BJ (cell line): ENCODE measurements around the gene FAM219A. TPM values are rescaled to one million over a fixed set of nuclear protein-coding genes. Genes with fewer than 3 reads are reported as not detected.

Experiments
- CTCF ChIA-PET: fragments of 350-600 bp; formaldehyde crosslinking; extraction: SDS; loops from one replicate; lab custom pipeline; 2021; ENCODE audit warnings: antibody characterized with exemption, inconsistent platforms; lab: Yijun Ruan, JAX
- POLR2A ChIA-PET: fragments of 300-600 bp; sonication (Branson Sonifier 250); formaldehyde crosslinking; extraction: SDS; loops from one replicate; lab custom pipeline; 2021; ENCODE audit warnings: antibody characterized with exemption; lab: Charles Lee
- DNase-seq: peaks from one replicate; pipeline ENCODE4 v3.0.0-alpha.2; 2011; ENCODE audit warnings: low read depth
- H3K27me3 ChIP-seq: 2 replicates; pipeline ENCODE4 v1.6.0; 2011; ENCODE audit warnings: low read length; ENCODE audit not compliant: control insufficient read depth, insufficient read depth
- H3K36me3 ChIP-seq: 2 replicates; pipeline ENCODE4 v1.5.1; 2011; ENCODE audit warnings: low read length; ENCODE audit not compliant: control insufficient read depth, insufficient read depth
- H3K4me3 ChIP-seq: 2 replicates; pipeline ENCODE4 v1.5.1; 2011; ENCODE audit warnings: low read depth, mild to moderate bottlenecking, control low read depth, low read length
- CTCF ChIP-seq: IDR thresholded peaks from 2 replicates; pipeline ENCODE4 v1.5.1; 2011; ENCODE audit warnings: low read depth, mild to moderate bottlenecking, control low read depth, inconsistent platforms, low read length, moderate library complexity; ENCODE audit not compliant: insufficient read depth
- polyA plus RNA-seq: library from polyadenylated mRNA; depleted of rRNA; stranded (reverse); fragments of >200 nt; gene quantifications from 2 replicates; pipeline ENCODE4 v1.2.3, GENCODE V29; 2011

FAM219A gene
- polyA plus RNA-seq, 1 experiment = 17.8 TPM

- H3K4me3 ChIP-seq = no peak overlapping the region
- H3K36me3 ChIP-seq = no peaks in the 10 kb centered on the region; the same call in 1 of the 2 replicates
- CTCF ChIA-PET = interaction anchor here (0.7 to 2.9 kb wide), 4 partner anchors 47 to 183 kb away, joined by 3 to 14 read pairs (median 6); no protein-coding TSS in a partner anchor
- TF ChIP-seq CTCF = no peak
- POLR2A ChIA-PET = no interaction called here
- H3K27me3 ChIP-seq = no peaks in the 10 kb centered on the region
- DNase-seq = no peak
Measured at GRCh38 chr9:34451135-34451534, 7.2 kb downstream of the FAM219A start.

- ChIA-PET POLR2A (no interaction called here), CTCF (interaction anchor here (0.7 to 2.9 kb wide), 4 partner anchors 47 to 184 kb away, joined by 3 to 14 read pairs (median 6); no protein-coding TSS in a partner anchor)
Measured at GRCh38 chr9:34450644-34451043, 7.7 kb downstream of the FAM219A start.

GRCh38 chr9:34446951-34447350 is 11.4 kb downstream of the FAM219A start:
- ChIA-PET CTCF (interaction anchor here (0.7 to 5.4 kb wide), 9 partner anchors 9 to 145 kb away, joined by 3 to 37 read pairs (median 4); no protein-coding TSS in a partner anchor), POLR2A (interaction anchor here (0.6 to 0.9 kb wide), 2 partner anchors 17 to 1000 kb away, joined by 4 to 6 read pairs; partner anchors contain the start of gene AQP3)
- Histone ChIP-seq H3K4me3 (no peak overlapping the region), H3K36me3 (no peaks in the 10 kb centered on the region), H3K27me3 (no peaks in the 10 kb centered on the region)
- no peak for TF ChIP-seq CTCF
- DNase-seq = no peak

More at GRCh38 chr9:34450644-34451043, 7.7 kb downstream of the FAM219A start:
- Histone ChIP-seq H3K27me3 (no peaks in the 10 kb centered on the region), H3K4me3 (no peak overlapping the region), H3K36me3 (no peaks in the 10 kb centered on the region; the same call in 1 of the 2 replicates)
- no peak for TF ChIP-seq CTCF
- no peak for DNase-seq

GRCh38 chr9:34446468-34446891 is 11.9 kb downstream of the FAM219A start:
- Histone ChIP-seq H3K4me3 (no peak overlapping the region), H3K27me3 (no peaks in the 10 kb centered on the region), H3K36me3 (no peaks in the 10 kb centered on the region)
- no peak for DNase-seq
- no peak for TF ChIP-seq CTCF
- CTCF ChIA-PET = interaction anchor here (0.7 to 5.4 kb wide), 8 partner anchors 9 to 102 kb away, joined by 3 to 37 read pairs (median 4); no protein-coding TSS in a partner anchor
- POLR2A ChIA-PET = interaction anchor here (0.6 to 0.9 kb wide), 2 partner anchors 17 to 999 kb away, joined by 4 to 6 read pairs; partner anchors contain the start of gene AQP3

- POLR2A ChIA-PET = no interaction called here
- no peak overlapping the region for H3K4me3 ChIP-seq
- H3K36me3 ChIP-seq = no peaks in the 10 kb centered on the region; the same call in 1 of the 2 replicates
- no peak for TF ChIP-seq CTCF
- DNase-seq = no peak
- H3K27me3 ChIP-seq = no peaks in the 10 kb centered on the region
- CTCF ChIA-PET = interaction anchor here (0.9 to 5.4 kb wide), 6 partner anchors 10 to 148 kb away, joined by 3 to 37 read pairs (median 6); no protein-coding TSS in a partner anchor
Measured at GRCh38 chr9:34443976-34444375, 14.4 kb downstream of the FAM219A start.
